Left hindlimb (tissue), 1 donor: ENCODE data around the gene GLA.

ENCODE experiments used
- DNase-seq: peaks from one replicate; pipeline ENCODE4 v3.0.0-alpha.2; 2018

The GLA gene

DNA sequence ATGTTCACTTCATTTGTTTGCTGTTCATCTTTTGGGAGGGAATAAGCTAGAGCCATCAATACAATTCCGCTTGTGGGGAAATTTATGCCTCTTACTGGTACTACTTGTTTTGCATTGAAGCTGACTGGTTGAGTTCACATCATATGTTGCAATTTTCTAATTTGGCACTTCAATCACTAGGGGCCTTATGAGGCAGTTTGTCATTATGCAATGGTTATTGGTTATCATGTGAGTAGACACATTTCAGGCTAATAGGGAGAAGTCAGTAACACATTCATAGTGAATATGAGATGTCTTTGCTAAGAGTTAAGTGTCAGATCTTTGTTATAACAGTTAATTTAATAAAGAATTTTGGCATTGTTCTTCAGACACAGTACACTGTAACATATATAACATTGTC is 11.9 kb downstream of the GLA start:
- no peak for DNase-seq

DNA sequence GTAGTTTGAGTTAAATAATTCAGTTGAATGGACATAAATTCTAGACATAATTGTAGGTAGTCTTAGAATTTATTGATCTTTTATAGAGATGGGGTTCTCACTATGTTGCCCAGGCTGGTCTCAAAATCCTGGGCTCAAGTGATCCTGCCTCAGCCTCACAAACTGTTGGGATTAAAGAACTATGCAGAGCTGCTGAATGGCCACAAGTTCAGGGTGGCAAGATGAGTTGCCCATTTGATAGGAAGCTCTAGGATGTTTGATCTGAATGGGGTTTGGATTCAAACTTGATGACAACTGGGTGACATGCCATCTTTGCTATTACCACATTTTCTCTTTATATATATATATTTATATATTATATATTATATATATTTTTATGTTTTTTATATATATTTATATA is 13.4 kb downstream of the GLA start:
- no peak for DNase-seq

DNA sequence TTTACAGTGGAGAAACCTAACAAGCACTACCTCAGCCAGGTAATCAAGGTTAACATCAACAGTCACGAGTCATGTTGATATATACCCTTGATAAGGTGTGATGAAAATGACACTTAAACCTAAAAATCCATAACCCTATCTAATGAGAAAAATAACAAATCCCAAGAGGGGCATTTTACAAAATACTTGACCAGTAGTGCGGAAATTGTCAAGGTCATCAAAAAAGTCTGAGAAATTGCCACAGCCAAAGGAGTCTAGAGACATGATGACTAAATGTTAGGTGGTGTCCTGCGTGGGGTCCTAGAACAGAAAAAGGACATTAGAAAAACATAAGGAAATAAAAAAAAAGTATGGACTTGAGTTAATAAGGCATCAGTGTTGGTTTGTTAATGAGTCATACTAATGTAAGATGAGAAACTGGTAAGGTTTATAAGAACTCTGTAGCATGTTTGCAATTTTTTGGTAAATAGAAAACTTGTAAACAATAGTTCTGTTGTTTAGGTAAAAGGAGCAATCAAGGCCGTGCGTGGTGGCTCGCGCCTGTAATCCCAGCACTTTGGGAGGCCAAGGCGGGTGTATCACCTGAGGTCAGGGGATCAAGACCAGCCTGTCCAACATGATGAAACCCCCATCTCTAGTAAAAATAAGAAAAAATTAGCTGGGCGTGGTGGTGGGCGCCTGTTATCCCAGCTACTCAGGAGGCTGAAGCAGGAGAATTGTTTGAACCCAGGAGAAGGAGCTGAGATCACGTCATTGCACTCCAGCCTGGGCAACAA is 14.0 kb downstream of the GLA start:
- no peak for DNase-seq

DNA sequence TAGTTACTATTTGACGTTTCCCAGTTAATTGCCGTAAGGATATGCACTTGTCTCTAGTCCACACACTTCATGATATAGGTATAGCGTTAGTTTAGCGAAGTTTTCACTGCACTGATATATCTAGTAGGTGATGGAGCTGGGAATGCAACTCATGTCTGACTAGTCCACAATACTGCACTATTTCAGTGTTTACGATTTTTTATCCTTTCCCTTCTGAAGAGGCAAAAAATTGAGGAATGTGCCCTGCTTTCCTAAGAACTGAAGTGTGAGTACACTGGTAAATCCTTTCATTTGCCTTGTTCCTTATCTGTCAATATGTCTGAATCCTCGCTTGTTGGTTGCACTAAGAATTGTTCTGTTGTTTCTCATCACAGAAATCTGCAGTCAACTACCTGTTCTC is 15.9 kb downstream of the GLA start:
- DNase-seq = no peak

DNA sequence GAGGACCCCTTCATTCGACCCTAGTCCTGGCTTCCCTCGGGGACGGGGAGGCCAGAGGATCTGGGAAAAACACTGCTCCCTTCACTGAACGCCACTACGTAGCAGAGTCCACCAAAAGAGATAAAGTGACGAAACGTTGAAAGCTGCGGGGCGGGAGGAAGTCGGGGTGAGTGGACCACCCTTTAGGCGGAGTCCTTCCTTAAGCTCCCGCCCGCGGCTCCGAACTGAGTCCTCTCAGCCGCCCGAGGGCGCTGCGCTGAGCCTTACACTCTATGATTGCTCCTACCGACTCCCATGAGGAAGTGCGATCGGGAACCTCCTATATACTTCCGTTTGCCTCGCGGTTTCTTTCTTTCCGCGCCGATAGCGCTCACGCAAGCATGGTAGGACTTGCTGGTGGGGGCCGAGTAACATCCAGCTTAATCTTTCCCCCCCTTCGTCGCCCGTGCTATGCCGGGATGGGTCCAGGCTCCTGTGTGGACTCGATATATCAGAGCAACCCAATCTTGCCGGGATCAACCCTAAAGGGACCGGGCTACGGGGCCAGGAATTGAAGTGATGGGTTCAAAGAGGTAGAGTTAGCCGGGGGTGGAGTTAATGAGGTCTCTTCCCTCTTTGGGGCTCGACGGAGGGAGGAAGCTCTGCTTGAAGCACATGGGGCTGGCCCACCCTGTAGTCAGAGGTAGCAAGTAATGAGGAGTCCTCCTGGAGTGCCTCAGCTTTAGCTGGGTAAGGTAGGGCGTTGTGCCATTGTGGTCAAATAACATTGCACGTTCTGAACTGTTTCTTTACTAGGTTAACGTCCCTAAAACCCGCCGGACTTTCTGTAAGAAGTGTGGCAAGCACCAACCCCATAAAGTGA is 16.8 kb downstream of the GLA start, which contains the start of gene RPL36A:
Gene RPL36A (plus strand): TSS at position 348 of the 862 bp plus-strand sequence. CDS start 33 bp downstream, at position 381.
- DNase-seq = peak; percentile 89

DNA sequence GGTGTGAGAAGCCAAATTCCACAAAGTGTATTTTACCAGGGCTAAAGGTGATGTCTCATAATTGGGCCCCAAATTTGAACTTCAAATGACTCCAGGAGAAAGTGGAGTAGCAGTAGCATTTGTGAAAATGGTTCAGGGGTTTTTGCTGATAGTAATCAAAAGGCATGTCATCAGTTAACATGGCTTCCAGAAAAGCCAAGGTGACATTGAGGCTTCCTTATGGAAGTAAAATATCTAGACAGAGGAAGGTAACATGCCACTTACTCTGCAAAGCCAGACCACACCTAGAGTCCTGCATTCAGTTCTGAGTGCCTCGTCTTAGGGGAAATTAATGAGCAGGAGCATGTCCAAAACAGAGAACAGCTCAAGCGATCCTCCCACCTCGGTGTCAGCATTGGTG is 19.1 kb downstream of the GLA start:
- DNase-seq = no peak

DNA sequence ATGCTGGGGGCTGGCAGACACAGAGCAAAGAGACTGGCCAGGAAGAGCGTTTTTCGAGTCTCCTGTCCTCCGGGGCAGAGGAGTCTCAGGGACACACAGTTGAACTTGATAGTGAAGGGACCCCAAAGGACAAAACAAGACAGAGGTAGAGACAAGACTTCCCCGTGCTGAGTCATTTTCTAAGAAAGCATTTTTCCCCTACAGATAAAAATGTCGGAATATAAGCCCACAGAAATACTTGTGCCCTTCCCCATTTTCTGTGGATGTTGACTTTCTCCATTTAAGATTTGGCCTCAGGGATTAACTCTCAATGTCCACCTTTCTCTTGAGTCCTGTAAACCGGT is 21.2 kb downstream of the GLA start:
- no peak for DNase-seq

DNA sequence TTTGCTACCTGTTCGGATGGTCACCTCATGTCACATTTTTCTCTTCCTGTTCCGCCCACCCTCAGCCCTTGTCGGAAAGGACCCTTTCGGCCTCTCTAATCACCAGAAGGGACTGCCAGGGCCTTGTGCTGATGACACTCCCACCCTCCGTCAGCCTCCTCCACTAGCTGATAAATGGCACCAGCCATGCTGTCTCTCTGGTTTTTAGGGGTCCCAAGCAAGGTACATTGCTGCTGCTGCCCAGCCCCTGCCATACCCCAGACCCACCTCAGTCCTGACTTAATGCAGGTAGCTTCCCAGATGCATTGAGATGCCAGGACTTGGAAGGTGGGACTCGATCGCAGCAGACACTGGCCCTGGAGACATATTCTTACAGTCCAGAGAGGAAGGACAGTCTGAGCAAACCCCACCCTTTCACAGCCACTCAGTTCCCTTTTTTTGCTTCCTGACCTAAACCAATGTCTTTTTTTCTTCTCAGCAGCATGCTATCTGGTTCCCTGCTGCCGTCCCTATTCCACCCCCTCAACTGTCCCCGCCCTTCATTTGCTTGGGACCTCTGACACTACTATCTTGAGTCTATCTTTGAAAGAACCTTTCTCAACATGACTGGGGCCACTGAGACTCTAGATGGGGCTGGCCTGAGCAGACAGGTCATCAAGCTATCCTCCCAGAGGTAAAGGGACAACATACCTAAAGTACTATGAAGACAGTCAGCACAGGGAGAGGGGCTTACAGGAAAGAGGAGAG is 21.8 kb downstream of the GLA start, which contains the start of gene BTK:
Gene BTK (minus strand): TSS at position 397 of the 747 bp plus-strand sequence. CDS start 10,907 bp downstream, outside the sequence.
- no peak for DNase-seq

DNA sequence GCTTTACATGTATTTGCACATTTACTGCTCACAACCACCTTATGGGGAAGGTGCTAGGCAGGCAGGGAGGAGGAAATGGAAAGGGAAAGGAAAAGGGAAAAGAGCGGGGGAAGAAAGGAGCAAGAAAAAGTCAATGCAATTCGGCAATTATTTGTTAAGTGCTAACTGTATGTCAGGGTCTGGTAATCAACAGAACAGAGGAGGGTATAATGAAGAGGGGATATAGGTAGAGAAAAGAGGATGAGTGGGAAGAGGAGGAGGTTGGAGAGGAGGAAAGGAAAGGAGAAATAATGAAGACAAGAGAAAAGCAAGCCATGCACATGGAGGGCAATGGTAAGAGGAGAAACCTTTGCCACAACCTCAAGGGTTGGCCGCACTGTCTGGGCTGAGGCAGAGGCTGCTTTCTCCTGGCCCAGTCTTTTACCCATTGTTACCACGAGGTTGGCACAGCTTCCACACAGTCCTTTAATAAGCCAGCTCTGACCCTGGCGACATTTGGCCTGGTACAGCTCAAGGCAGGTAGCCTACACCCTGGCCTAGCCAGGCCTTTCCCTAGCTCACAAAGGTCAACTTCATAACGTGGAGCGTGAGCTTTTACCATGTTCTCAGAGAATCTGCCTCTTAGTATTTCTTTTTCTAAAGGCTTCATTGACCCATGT is 22.6 kb downstream of the GLA start:
- no peak for DNase-seq

DNA sequence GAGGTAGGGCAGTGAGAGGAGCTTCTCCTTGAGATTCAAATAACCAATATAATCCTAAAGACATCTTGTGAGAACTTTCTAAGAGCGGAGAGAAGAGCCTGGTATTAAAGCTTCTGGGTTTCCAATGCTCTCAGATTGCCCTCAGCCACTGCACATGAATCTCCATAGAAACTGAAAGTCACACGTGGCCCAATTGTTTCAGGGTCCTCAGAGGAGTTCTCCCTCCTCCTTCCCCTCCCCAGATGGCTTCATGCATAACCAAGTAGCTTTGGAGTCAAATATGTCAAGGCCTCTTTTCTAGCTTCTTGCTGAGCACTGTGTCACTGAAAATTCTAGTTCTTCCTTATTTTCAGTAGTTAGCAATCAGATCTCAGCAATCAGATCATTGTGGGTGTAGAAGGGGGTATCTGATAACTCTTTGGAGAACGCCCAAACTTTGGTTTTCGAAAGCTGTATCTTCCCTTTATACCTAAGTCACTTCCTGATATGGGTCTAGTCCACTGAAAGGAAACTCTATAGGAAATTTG is 24.0 kb downstream of the GLA start:
- DNase-seq = no peak

DNA sequence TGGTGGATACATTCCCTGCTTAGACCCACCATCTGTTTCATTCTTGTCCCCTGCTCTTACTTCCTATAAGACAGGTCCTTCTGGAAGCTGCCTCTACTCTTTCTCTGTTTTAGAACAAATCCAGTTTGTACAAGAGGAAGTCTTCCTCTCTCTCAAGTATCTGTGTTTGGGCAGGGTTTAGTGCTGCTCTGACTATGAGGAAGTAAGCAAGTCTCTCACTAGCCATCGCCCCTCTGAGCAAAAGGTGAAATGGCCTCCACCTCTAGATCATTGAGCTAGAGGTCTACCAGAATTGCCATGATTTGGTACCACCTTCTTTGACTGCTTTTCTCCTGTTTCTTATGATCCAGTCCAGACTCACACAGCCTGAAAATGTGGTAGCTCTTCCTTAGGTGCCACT is 30.2 kb downstream of the GLA start:
- DNase-seq = no peak

DNA sequence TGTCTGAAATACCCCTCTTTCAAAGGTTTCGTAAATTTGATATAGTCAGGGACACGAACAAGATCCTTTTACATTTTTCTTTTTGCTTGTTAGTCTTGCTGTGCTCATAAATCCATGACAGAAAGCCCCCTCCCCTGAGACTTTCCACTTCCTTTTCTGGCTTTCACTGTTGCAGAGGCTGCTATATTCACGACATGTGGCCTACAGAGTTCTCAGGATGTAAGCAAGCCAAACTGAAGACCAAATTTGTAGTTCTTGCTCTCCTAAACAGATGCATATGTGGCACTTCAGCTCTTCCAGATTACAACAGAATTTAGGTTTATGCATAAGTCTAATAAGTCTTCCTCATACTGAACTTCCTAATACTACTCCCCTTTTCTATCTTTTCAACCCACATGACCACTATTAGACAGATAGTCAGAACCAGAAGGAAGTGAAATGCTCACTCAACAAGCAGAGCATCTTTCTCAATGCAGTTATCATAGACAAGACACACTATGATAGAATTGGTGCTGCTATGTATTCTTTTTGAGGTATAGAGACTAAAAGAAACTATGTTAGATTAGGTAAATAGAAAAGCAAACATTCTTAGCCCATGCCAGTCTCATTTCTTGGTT is 36.7 kb downstream of the GLA start:
- no peak for DNase-seq

DNA sequence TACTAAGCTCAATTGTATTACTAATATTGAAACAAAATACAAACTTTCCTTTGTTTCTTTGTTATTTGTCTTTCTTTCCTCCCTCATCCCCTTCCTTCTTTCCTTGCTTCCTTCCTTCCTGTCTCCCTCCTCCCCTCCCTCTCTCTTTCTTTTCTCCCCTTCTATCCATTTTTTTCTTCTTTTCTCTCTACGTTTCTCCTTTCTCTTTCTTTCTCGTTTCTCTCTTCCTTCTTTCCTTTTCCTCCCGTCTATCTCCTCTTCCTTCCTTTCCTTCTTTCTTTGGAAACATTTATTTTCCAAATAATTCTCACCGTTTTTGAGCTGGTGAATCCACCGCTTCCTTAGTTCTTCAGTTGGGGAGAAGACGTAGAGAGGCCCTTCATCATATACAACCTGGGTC is 38.0 kb downstream of the GLA start:
- no peak for DNase-seq

DNA sequence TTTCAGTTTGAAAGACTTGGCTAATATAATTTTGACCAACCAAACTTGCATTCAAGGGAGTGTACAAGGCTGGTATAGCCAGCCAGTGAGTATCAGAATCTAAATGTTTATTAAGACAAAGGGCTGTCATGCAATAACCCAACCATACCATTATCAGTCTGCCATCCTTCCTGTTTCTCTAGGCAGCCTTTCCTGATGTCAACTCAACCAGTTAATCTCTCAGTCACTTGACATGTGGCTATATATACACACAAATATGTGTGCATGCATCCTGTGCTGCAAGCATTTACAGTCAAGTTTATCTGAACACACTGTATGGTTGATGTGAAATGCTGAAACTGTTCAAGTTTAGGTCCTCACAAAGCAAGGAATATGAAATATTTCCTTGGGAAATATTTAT is 38.9 kb downstream of the GLA start:
- DNase-seq = no peak

DNA sequence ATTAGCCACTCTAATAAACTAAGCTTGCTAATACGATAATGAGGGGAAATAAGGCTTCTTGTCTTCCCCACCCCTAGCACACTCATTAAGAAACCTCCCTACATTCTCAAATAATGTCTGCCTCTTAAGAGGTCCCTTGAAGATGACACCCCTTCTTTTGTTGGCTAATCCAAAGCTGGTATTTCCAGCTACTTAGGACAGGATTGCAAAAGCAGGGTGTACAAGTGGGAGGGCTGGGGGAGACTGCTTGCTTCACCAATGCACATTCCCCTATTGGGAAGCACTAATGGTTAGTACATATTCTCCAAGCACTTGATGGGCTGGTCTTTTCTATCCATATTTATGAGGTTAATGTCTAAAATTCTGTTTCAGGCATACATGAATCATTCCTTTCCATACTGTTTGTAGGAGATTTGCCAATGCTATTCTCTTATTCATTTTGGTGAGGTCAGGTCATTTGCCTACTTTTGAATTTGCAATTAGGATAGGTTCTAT is 42.4 kb downstream of the GLA start:
- no peak for DNase-seq

DNA sequence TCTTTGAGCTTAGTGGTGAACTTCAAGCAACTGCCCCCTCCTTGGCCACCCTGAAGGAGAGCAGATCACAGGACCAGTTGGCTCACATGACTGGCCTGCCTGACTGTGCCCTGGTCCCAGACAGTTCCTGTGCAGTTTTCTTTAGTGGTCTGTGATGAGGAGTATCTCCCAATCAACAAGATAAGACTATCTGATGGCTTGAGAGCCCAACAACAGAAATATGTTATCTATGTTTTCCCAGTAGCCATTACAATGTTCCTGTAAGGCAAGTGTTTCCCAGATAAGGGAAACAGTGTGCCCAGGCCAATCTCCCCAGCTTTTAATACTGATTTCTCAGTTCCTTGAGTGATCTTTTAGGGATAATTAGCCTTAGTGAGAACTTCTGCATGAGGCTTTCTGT is 45.0 kb downstream of the GLA start:
- DNase-seq = no peak

DNA sequence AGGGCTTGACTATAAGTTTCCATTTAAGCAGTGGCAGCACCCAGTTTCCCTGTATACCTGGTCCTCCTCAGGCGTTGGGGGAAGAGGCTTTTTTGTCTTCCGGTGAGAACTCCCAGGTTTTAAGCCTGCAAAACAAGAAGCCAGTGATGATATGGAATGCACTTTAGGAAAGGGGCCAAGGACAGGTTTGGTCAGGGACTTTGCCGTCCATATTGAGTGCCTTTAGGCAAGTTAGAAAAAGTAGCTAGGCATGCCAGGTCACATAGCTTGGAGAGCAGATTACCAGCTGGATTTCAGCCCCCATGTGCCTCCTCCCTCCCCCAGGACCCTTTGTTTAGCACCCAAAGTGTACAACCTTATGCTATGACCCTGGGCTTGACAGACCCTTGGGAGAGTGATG is 45.6 kb downstream of the GLA start:
- no peak for DNase-seq

DNA sequence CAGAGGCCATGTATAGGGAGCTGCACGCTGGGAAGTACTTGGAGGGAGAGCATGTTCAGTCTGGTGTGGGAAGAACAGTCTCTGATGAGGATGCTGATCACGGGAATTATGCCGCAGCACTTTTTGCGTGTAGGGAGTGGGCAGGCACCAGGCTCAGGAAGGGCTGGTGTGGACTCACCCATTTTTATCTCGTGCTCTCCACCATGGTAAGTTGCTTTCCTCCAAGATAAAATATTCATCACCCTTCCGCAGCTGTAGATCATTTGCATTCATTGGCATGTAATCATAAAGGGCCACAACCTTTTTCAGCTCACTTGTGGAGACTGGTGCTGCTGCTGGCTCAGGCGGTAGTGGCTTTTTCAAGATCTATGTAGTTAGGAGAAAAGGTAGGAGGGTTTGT is 47.3 kb downstream of the GLA start:
- DNase-seq = no peak

DNA sequence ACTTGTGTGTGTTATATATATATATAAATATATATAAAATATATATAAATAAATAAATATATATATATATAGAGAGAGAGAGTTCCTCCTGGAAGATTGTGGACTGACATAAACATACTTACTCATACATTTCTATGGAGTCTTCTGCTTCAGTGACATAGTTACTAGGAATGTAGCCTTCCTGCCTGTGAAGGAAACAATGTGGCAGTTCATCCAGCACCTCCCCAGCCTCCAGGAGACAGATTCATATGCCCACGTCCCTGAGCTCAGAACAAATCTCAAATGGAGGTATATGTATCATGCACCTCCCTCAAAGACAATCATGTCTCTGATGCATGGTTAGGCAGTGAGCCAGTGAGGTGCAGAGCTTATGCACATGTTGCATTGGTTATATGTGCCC is 47.8 kb downstream of the GLA start:
- no peak for DNase-seq

DNA sequence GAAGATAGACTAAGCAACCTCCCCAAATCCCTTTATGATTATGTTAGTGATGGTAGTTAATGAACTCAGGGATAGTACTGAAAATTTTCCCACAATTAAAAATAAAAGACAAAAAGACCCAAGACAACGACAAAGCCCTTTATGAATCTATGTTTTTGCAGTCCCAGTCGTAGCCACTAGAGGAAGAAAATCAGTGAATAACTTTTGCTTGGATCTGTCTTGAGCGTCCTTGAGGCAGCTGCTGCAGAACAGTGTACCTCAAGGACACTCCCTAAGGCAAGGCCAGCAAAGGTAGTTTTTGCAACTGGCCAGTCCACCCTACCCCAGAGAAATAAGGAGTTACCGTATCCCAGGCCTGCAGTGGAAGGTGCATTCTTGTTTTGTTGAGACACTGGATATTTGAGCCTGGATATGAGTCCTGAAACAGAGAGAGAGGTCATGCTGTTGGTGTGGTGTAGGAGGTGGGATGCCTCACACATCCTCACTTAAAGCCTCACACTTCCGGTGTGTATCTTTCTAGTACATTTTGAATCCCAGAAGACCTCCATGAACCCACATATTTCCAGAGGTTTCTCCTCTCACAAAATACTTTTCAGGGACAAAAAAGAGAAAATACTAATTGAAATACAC is 50.4 kb downstream of the GLA start:
- no peak for DNase-seq

DNA sequence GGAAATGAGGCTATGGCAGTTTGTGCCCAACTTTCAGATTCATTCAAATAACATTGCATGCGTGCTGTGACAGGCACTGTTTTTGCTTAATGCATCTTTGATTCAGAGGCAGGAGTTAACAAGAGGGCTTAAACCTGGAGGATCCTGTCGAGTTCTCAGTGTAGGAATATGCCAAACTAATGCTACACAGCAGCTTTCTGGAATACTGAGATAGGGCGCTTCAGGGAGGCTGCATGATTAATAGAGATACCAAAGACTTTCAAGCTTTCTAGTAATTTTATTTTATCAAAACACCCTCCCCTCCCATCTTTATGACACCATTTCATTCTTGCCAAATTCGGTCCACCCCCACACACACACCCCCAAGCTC is 58.5 kb downstream of the GLA start:
- no peak for DNase-seq
